WTC11 (cell line): ENCODE data around the gene ELFN2.

Experiments
- CREB1 ChIP-seq: sonication (generic); formaldehyde crosslinking; IDR thresholded peaks from 2 replicates; pipeline ENCODE4 v1.8.0; 2023; ENCODE audit warnings: mild to moderate bottlenecking, missing genetic modification reagents
- CREM ChIP-seq: sonication (generic); formaldehyde crosslinking; IDR thresholded peaks from 2 replicates; pipeline ENCODE4 v1.8.1; 2022; ENCODE audit warnings: mild to moderate bottlenecking, missing genetic modification reagents, moderate library complexity
- HMGA2 ChIP-seq: fragments of 250-450 bp; sonication (Bioruptor Pico); IDR thresholded peaks from 2 replicates; pipeline ENCODE4 v1.4.0; 2021; ENCODE audit warnings: mild to moderate bottlenecking, moderate library complexity
- RORB ChIP-seq: fragments of 250-450 bp; sonication (Bioruptor Pico); IDR thresholded peaks from 2 replicates; pipeline ENCODE4 v1.9.0; 2021; ENCODE audit warnings: mild to moderate bottlenecking
- SP1 ChIP-seq: sonication (generic); formaldehyde crosslinking; conservative IDR thresholded peaks from 2 replicates; pipeline ENCODE4 v1.8.1; 2022; ENCODE audit warnings: missing genetic modification reagents
- TCF7 ChIP-seq: sonication (generic); formaldehyde crosslinking; IDR thresholded peaks from 2 replicates; pipeline ENCODE4 v1.8.0; 2022; ENCODE audit warnings: mild to moderate bottlenecking, low read depth, missing genetic modification reagents, moderate library complexity
- ZNF138 ChIP-seq: sonication (generic); formaldehyde crosslinking; conservative IDR thresholded peaks from 2 replicates; pipeline ENCODE4 v1.8.1; 2022; ENCODE audit warnings: mild to moderate bottlenecking, moderate library complexity, missing genetic modification reagents
- ZNF263 ChIP-seq: sonication (generic); formaldehyde crosslinking; IDR thresholded peaks from 2 replicates; pipeline ENCODE4 v1.8.1; 2022; ENCODE audit warnings: low read depth, mild to moderate bottlenecking, moderate library complexity, missing genetic modification reagents
- TF ChIP-seq, protein P1 (sequence below): sonication (generic); formaldehyde crosslinking; IDR thresholded peaks from 2 replicates; pipeline ENCODE4 v1.8.0; 2022; ENCODE audit warnings: mild to moderate bottlenecking, missing genetic modification reagents
- TF ChIP-seq, protein P2 (sequence below): sonication (generic); formaldehyde crosslinking; IDR thresholded peaks from 2 replicates; pipeline ENCODE4 v1.8.1; 2023; ENCODE audit warnings: mild to moderate bottlenecking, moderate library complexity, missing genetic modification reagents
- TF ChIP-seq, protein P3 (sequence below): fragments of 200-600 bp; IDR thresholded peaks from 2 replicates; pipeline ENCODE4 v1.8.0; 2022; ENCODE audit warnings: antibody characterized with exemption
- TF ChIP-seq, protein P4 (sequence below): sonication (generic); formaldehyde crosslinking; IDR thresholded peaks from 2 replicates; pipeline ENCODE4 v1.8.1; 2022; ENCODE audit warnings: mild to moderate bottlenecking, moderate library complexity, missing genetic modification reagents
- TF ChIP-seq, protein P5 (sequence below): sonication (generic); formaldehyde crosslinking; IDR thresholded peaks from 2 replicates; pipeline ENCODE4 v1.8.1; 2023; ENCODE audit warnings: mild to moderate bottlenecking, missing genetic modification reagents, moderate library complexity
- TF ChIP-seq, protein P6 (sequence below): sonication (generic); formaldehyde crosslinking; conservative IDR thresholded peaks from 2 replicates; pipeline ENCODE4 v1.8.1; 2022; ENCODE audit warnings: mild to moderate bottlenecking, missing genetic modification reagents

DNA sequence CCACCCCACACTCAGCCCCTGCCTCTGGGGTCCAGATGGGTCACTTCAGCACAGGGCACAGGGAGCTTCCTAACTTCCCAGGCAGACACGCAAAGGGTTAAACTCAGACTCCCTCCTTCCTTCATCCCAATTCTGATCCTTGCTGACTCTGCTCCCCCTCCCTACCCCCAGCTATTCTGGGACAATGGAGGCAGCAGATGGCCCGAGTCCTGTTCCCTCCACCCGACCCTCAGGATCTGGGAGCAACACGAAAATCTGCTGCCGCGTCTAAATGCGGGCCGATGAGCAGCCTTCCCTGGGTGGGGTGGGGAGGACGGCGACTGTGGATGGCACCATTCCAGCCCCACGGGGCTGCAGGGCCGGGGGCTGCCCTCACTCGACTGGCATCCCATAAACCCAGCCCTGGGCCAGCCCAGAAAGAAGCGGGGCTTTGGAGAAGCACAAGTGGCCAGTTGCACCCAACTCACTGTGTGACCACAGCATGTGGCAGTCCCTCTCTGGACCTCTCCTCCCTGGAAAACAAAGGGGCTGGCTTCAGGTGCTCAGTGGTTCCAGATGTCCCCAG is 40.2 kb upstream of the ELFN2 start:
- TF ChIP-seq, protein P1, sequence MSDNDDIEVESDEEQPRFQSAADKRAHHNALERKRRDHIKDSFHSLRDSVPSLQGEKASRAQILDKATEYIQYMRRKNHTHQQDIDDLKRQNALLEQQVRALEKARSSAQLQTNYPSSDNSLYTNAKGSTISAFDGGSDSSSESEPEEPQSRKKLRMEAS (CRISPR knock-in tag), result no peak
- TF ChIP-seq RORB (CRISPR knock-in tag), result no peak
- TF ChIP-seq, protein P2, sequence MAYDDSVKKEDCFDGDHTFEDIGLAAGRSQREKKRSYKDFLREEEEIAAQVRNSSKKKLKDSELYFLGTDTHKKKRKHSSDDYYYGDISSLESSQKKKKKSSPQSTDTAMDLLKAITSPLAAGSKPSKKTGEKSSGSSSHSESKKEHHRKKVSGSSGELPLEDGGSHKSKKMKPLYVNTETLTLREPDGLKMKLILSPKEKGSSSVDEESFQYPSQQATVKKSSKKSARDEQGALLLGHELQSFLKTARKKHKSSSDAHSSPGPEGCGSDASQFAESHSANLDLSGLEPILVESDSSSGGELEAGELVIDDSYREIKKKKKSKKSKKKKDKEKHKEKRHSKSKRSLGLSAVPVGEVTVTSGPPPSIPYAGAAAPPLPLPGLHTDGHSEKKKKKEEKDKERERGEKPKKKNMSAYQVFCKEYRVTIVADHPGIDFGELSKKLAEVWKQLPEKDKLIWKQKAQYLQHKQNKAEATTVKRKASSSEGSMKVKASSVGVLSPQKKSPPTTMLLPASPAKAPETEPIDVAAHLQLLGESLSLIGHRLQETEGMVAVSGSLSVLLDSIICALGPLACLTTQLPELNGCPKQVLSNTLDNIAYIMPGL, result no peak
- TF ChIP-seq, protein P3, sequence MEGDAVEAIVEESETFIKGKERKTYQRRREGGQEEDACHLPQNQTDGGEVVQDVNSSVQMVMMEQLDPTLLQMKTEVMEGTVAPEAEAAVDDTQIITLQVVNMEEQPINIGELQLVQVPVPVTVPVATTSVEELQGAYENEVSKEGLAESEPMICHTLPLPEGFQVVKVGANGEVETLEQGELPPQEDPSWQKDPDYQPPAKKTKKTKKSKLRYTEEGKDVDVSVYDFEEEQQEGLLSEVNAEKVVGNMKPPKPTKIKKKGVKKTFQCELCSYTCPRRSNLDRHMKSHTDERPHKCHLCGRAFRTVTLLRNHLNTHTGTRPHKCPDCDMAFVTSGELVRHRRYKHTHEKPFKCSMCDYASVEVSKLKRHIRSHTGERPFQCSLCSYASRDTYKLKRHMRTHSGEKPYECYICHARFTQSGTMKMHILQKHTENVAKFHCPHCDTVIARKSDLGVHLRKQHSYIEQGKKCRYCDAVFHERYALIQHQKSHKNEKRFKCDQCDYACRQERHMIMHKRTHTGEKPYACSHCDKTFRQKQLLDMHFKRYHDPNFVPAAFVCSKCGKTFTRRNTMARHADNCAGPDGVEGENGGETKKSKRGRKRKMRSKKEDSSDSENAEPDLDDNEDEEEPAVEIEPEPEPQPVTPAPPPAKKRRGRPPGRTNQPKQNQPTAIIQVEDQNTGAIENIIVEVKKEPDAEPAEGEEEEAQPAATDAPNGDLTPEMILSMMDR, result no peak
- no peak for TF ChIP-seq SP1 (CRISPR knock-in tag)
- TF ChIP-seq, protein P4, sequence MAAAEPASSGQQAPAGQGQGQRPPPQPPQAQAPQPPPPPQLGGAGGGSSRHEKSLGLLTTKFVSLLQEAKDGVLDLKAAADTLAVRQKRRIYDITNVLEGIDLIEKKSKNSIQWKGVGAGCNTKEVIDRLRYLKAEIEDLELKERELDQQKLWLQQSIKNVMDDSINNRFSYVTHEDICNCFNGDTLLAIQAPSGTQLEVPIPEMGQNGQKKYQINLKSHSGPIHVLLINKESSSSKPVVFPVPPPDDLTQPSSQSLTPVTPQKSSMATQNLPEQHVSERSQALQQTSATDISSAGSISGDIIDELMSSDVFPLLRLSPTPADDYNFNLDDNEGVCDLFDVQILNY (CRISPR knock-in tag), result no peak
- TF ChIP-seq ZNF138 (CRISPR knock-in tag), result no peak
- TF ChIP-seq, protein P5, sequence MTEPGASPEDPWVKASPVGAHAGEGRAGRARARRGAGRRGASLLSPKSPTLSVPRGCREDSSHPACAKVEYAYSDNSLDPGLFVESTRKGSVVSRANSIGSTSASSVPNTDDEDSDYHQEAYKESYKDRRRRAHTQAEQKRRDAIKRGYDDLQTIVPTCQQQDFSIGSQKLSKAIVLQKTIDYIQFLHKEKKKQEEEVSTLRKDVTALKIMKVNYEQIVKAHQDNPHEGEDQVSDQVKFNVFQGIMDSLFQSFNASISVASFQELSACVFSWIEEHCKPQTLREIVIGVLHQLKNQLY (CRISPR knock-in tag), result no peak
- no peak for TF ChIP-seq TCF7 (CRISPR knock-in tag)
- TF ChIP-seq, protein P6, sequence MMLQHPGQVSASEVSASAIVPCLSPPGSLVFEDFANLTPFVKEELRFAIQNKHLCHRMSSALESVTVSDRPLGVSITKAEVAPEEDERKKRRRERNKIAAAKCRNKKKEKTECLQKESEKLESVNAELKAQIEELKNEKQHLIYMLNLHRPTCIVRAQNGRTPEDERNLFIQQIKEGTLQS, result no peak
- no peak for TF ChIP-seq CREM (CRISPR knock-in tag)
- TF ChIP-seq ZNF263 (CRISPR knock-in tag), result no peak
- TF ChIP-seq HMGA2 (CRISPR knock-in tag), result no peak
- no peak for TF ChIP-seq CREB1
